Smooth muscle cell (in vitro differentiated cells): ENCODE data around the gene SIK3. TPM values are rescaled to one million over a fixed set of nuclear protein-coding genes. Genes with fewer than 3 reads are reported as not detected.

Experiments used
- DNase-seq: peaks from one replicate; lab custom pipeline; 2025; ENCODE audit not compliant: unreplicated experiment; lab: John Stamatoyannopoulos, UW
- H2AFZ ChIP-seq: fragments of 200-600 bp; sonication (generic); 2 replicates; pipeline ENCODE4 v1.6.0; 2016; ENCODE audit warnings: antibody characterized with exemption, low read depth, mild to moderate bottlenecking
- H3F3A ChIP-seq: fragments of 200-600 bp; sonication (generic); 2 replicates; pipeline ENCODE4 v1.6.0; 2017; ENCODE audit warnings: antibody characterized with exemption, low read depth
- H3K27ac ChIP-seq: fragments of 200-600 bp; sonication (generic); 2 replicates; pipeline ENCODE4 v1.5.1; 2016; ENCODE audit warnings: low read depth, mild to moderate bottlenecking
- H3K27me3 ChIP-seq: fragments of 200-600 bp; sonication (generic); 2 replicates; pipeline ENCODE4 v1.6.1; 2016; ENCODE audit warnings: low read depth, mild to moderate bottlenecking
- H3K36me3 ChIP-seq: fragments of 200-600 bp; sonication (generic); 2 replicates; pipeline ENCODE4 v1.5.1; 2016; ENCODE audit warnings: low read depth
- H3K4me1 ChIP-seq: fragments of 200-600 bp; sonication (generic); 2 replicates; pipeline ENCODE4 v1.5.1; 2016; ENCODE audit warnings: low read depth
- H3K4me2 ChIP-seq: fragments of 200-600 bp; sonication (generic); 2 replicates; pipeline ENCODE4 v1.6.0; 2016; ENCODE audit warnings: mild to moderate bottlenecking
- H3K4me3 ChIP-seq: fragments of 200-600 bp; sonication (generic); 2 replicates; pipeline ENCODE4 v1.5.1; 2016; ENCODE audit warnings: mild to moderate bottlenecking
- H3K79me2 ChIP-seq: fragments of 200-600 bp; sonication (generic); 2 replicates; pipeline ENCODE4 v1.6.0; 2016; ENCODE audit warnings: low read depth, mild to moderate bottlenecking
- H3K9ac ChIP-seq: fragments of 200-600 bp; sonication (generic); 2 replicates; pipeline ENCODE4 v1.6.0; 2016; ENCODE audit warnings: low read depth
- H3K9me3 ChIP-seq: fragments of 200-600 bp; sonication (generic); replicated peaks from 2 replicates; pipeline ENCODE4 v1.5.1; 2016; ENCODE audit warnings: low read depth
- H4K20me1 ChIP-seq: fragments of 200-600 bp; sonication (generic); 2 replicates; pipeline ENCODE4 v1.6.0; 2016; ENCODE audit warnings: low read depth
- CTCF ChIP-seq: fragments of 200-600 bp; sonication (generic); IDR thresholded peaks from 2 replicates; pipeline ENCODE4 v1.5.1; 2017; ENCODE audit warnings: borderline replicate concordance, mild to moderate bottlenecking, antibody characterized with exemption; ENCODE audit not compliant: insufficient read depth, poor library complexity, severe bottlenecking
- WGBS: methylation state at CpG from one replicate; pipeline ENCODE4 v1.1.7; 2016; ENCODE audit warnings: low lambda C conversion rate; 5-methylcytosine and 5-hydroxymethylcytosine counted together
- polyA plus RNA-seq: library from polyadenylated mRNA; unstranded; fragments of >200 nt; fragmentation: Nextera tagmentation; extraction: Ambion mirVana; gene quantifications from 2 replicates; pipeline ENCODE4 v1.2.1, GENCODE V29; 2016
- total RNA-seq: library from RNA; depleted of rRNA; stranded (reverse); fragments of >200 nt; gene quantifications from 2 replicates; pipeline ENCODE4 v1.2.3, GENCODE V29; 2014

SIK3 gene
- total and polyA plus RNA-seq, 2 experiments from 2014 or later, result 11.0 to 11.9 TPM

GRCh38 chr11:116994195-116994594 is 104.0 kb downstream of the SIK3 start:
- no peak for DNase-seq
- Histone ChIP-seq H2AFZ (no peak overlapping the region), H3K27me3 (no peaks in the 10 kb centered on the region), H3K4me3 (no peak overlapping the region), H4K20me1 (peaks cover 80% of the 10 kb centered on the region), H3K9ac (no peak overlapping the region), H3F3A (no peaks in the 10 kb centered on the region), H3K9me3 (no peaks in the 10 kb centered on the region), H3K4me1 (peaks cover 31% of the 10 kb centered on the region), H3K4me2 (no peak overlapping the region), H3K79me2 (peaks cover 61% of the 10 kb centered on the region), H3K27ac (no peak overlapping the region), H3K36me3 (no peaks in the 10 kb centered on the region)
- WGBS, result 88% methylated on average over 3 of the region's 3 CpGs
- TF ChIP-seq CTCF, result no peak

GRCh38 chr11:116993599-116993998 is 104.6 kb downstream of the SIK3 start:
- H3K27me3 ChIP-seq, result no peaks in the 10 kb centered on the region
- H3K4me3 ChIP-seq, result no peak overlapping the region
- no peak overlapping the region for H3K9ac ChIP-seq
- no peak for DNase-seq
- no peaks in the 10 kb centered on the region for H3F3A ChIP-seq
- peaks cover 75% of the 10 kb centered on the region for H4K20me1 ChIP-seq
- no peak for TF ChIP-seq CTCF
- H3K4me2 ChIP-seq, result no peak overlapping the region
- peaks cover 60% of the 10 kb centered on the region for H3K79me2 ChIP-seq
- 77% methylated on average over 6 of the region's 6 CpGs for WGBS
- no peaks in the 10 kb centered on the region for H3K36me3 ChIP-seq
- H3K9me3 ChIP-seq, result no peaks in the 10 kb centered on the region
- no peak overlapping the region for H3K27ac ChIP-seq
- no peak overlapping the region for H2AFZ ChIP-seq
- peaks cover 37% of the 10 kb centered on the region for H3K4me1 ChIP-seq

- TF ChIP-seq CTCF, result no peak
- Histone ChIP-seq H3K36me3 (no peaks in the 10 kb centered on the region), H3K27ac (no peak overlapping the region), H3K4me2 (no peak overlapping the region), H3F3A (peaks cover 3% of the 10 kb centered on the region), H4K20me1 (peaks cover 61% of the 10 kb centered on the region), H3K79me2 (peaks cover 41% of the 10 kb centered on the region), H3K27me3 (no peaks in the 10 kb centered on the region), H2AFZ (no peak overlapping the region), H3K9ac (no peak overlapping the region), H3K9me3 (no peaks in the 10 kb centered on the region), H3K4me3 (no peak overlapping the region), H3K4me1 (peaks cover 37% of the 10 kb centered on the region)
- no peak for DNase-seq
- 100% methylated on average over 1 of the region's 1 CpG for WGBS
Observed at GRCh38 chr11:116991491-116991890, 106.7 kb downstream of the SIK3 start.

GRCh38 chr11:116990811-116991210 is 107.4 kb downstream of the SIK3 start:
- Histone ChIP-seq H3K4me3 (no peak overlapping the region), H2AFZ (no peak overlapping the region), H3K9me3 (no peaks in the 10 kb centered on the region), H3K9ac (no peak overlapping the region), H4K20me1 (peaks cover 61% of the 10 kb centered on the region), H3K4me2 (no peak overlapping the region), H3K4me1 (peaks cover 37% of the 10 kb centered on the region), H3K27me3 (no peaks in the 10 kb centered on the region), H3K36me3 (no peaks in the 10 kb centered on the region), H3F3A (peaks cover 6% of the 10 kb centered on the region), H3K27ac (no peak overlapping the region), H3K79me2 (peaks cover 38% of the 10 kb centered on the region)
- WGBS, result 95% methylated on average over 1 of the region's 1 CpG
- no peak for DNase-seq
- no peak for TF ChIP-seq CTCF
